Neural cell (in vitro differentiated cells): ENCODE data around the gene TECPR1. TPM values are rescaled to one million over a fixed set of nuclear protein-coding genes. Genes with fewer than 3 reads are reported as not detected.

Experiments
- H2AFZ ChIP-seq: fragments of 200-600, 300-800 bp; sonication (generic), shearing (Covaris generic); 2 replicates; pipeline ENCODE4 v1.6.0; 2014; ENCODE audit warnings: low read depth, mild to moderate bottlenecking, antibody characterized with exemption, low read length, moderate library complexity
- H3F3A ChIP-seq: fragments of 200-600 bp; shearing (Covaris generic); 2 replicates; pipeline ENCODE4 v1.6.1; 2016; ENCODE audit warnings: mild to moderate bottlenecking, moderate library complexity, mixed read lengths, antibody characterized with exemption, low read length; ENCODE audit not compliant: insufficient read depth, poor library complexity, severe bottlenecking
- H3K27ac ChIP-seq: fragments of 200-600, 300-800 bp; sonication (generic), shearing (Covaris generic); 2 replicates; pipeline ENCODE4 v1.5.1; 2014; ENCODE audit warnings: mild to moderate bottlenecking, low read length, moderate library complexity
- H3K27me3 ChIP-seq: fragments of 300-800, 200-600 bp; sonication (generic), shearing (Covaris generic); 2 replicates; pipeline ENCODE4 v1.6.0; 2014; ENCODE audit warnings: mild to moderate bottlenecking, low read depth, low read length, moderate library complexity; ENCODE audit not compliant: insufficient read depth
- H3K36me3 ChIP-seq: fragments of 300-800, 200-600 bp; sonication (generic), shearing (Covaris generic); 2 replicates; pipeline ENCODE4 v1.5.1; 2014; ENCODE audit warnings: mild to moderate bottlenecking, antibody characterized with exemption, low read length, moderate library complexity; ENCODE audit not compliant: insufficient read depth
- H3K4me2 ChIP-seq: fragments of 300-800, 200-600 bp; sonication (generic), shearing (Covaris generic); 2 replicates; pipeline ENCODE4 v1.6.0; 2014; ENCODE audit warnings: mild to moderate bottlenecking, low read length
- H3K4me3 ChIP-seq: fragments of 300-800, 200-600 bp; sonication (generic), shearing (Covaris generic); 2 replicates; pipeline ENCODE4 v1.5.1; 2014; ENCODE audit warnings: mild to moderate bottlenecking, low read length, moderate library complexity
- H3K79me2 ChIP-seq: fragments of 200-600 bp; shearing (Covaris generic); replicated peaks from 2 replicates; pipeline ENCODE4 v1.6.0; 2014; ENCODE audit warnings: mild to moderate bottlenecking, low read length, moderate library complexity; ENCODE audit not compliant: insufficient read depth
- H3K9ac ChIP-seq: fragments of 300-800, 200-600 bp; sonication (generic), shearing (Covaris generic); 2 replicates; pipeline ENCODE4 v1.6.1; 2016; ENCODE audit warnings: mild to moderate bottlenecking, low read length, mixed read lengths
- H3K9me2 ChIP-seq: fragments of 200-600 bp; shearing (Covaris generic); 2 replicates; pipeline ENCODE4 v1.6.1; 2016; ENCODE audit warnings: mild to moderate bottlenecking, low read length, mixed read lengths; ENCODE audit not compliant: insufficient read depth
- H3K9me3 ChIP-seq: fragments of 200-600, 300-800 bp; sonication (generic), shearing (Covaris generic); 2 replicates; pipeline ENCODE4 v1.6.1; 2016; ENCODE audit warnings: mild to moderate bottlenecking, mixed run types, low read length, moderate library complexity, mixed read lengths
- H4K20me1 ChIP-seq: fragments of 200-600 bp; shearing (Covaris generic); 2 replicates; pipeline ENCODE4 v1.6.1; 2016; ENCODE audit warnings: mild to moderate bottlenecking, mixed run types; ENCODE audit not compliant: insufficient read depth
- CTCF ChIP-seq: fragments of 450-650 bp; IDR thresholded peaks from 2 replicates; pipeline ENCODE4 v1.5.1; 2014; ENCODE audit warnings: antibody characterized with exemption, mild to moderate bottlenecking, moderate library complexity; ENCODE audit not compliant: poor library complexity, severe bottlenecking
- EP300 ChIP-seq: fragments of 450-650 bp; conservative IDR thresholded peaks from 2 replicates; pipeline ENCODE4 v1.6.1; 2014; ENCODE audit warnings: antibody characterized with exemption, mild to moderate bottlenecking, moderate library complexity; ENCODE audit not compliant: poor library complexity, severe bottlenecking
- EZH2 ChIP-seq: fragments of 200-600, 300-800 bp; shearing (Covaris generic), sonication (generic); IDR thresholded peaks from 2 replicates; pipeline ENCODE4 v1.6.1; 2014; ENCODE audit warnings: antibody characterized with exemption, low read length, borderline replicate concordance, mild to moderate bottlenecking; ENCODE audit not compliant: insufficient read depth, poor library complexity, severe bottlenecking
- MXI1 ChIP-seq: fragments of 450-650 bp; conservative IDR thresholded peaks from 2 replicates; pipeline ENCODE4 v1.6.1; 2014; ENCODE audit warnings: antibody characterized with exemption, mild to moderate bottlenecking; ENCODE audit not compliant: poor library complexity, severe bottlenecking
- POLR2AphosphoS5 ChIP-seq: IDR thresholded peaks from 2 replicates; pipeline ENCODE4 v1.6.1; 2012
- RAD21 ChIP-seq: fragments of 450-650 bp; conservative IDR thresholded peaks from 2 replicates; pipeline ENCODE4 v1.6.1; 2014; ENCODE audit warnings: antibody characterized with exemption, mild to moderate bottlenecking, moderate library complexity
- REST ChIP-seq: IDR thresholded peaks from 2 replicates; pipeline ENCODE4 v1.6.1; 2012; ENCODE audit warnings: borderline replicate concordance
- SMC3 ChIP-seq: fragments of 450-650 bp; conservative IDR thresholded peaks from 2 replicates; pipeline ENCODE4 v1.6.1; 2014; ENCODE audit warnings: antibody characterized with exemption, mild to moderate bottlenecking, moderate library complexity; ENCODE audit not compliant: poor library complexity
- TAF1 ChIP-seq: IDR thresholded peaks from 2 replicates; pipeline ENCODE4 v1.6.1; 2012; ENCODE audit warnings: low read depth
- polyA plus RNA-seq: library from polyadenylated mRNA; depleted of rRNA; stranded (reverse); fragments of >200 nt; gene quantifications from 2 replicates; pipeline ENCODE4 v1.2.3, GENCODE V29; 2014

Gene TECPR1
- polyA plus RNA-seq, 1 donor from 2014 or later = 46.6 TPM

- Histone ChIP-seq H3K27ac (no peak overlapping the region), H3F3A (no peaks in the 10 kb centered on the region), H3K9me3 (no peaks in the 10 kb centered on the region), H2AFZ (no peak overlapping the region), H3K27me3 (no peaks in the 10 kb centered on the region), H3K4me3 (no peak overlapping the region), H4K20me1 (no peaks in the 10 kb centered on the region), H3K9me2 (no peaks in the 10 kb centered on the region), H3K4me2 (no peak overlapping the region), H3K36me3 (peaks cover 9% of the 10 kb centered on the region), H3K79me2 (no peaks in the 10 kb centered on the region), H3K9ac (no peak overlapping the region)
- TF ChIP-seq REST (no peak), SMC3 (no peak), EP300 (no peak), CTCF (no peak), RAD21 (no peak), MXI1 (no peak), POLR2AphosphoS5 (no peak), EZH2 (no peak), TAF1 (no peak)
Measured at GRCh38 chr7:98175260-98175940, 76.6 kb downstream of the TECPR1 start.

GRCh38 chr7:98174334-98175259, 77.4 kb downstream of the TECPR1 start:
- H3K4me2 ChIP-seq = no peak overlapping the region
- H3K9me3 ChIP-seq = no peaks in the 10 kb centered on the region
- H3K79me2 ChIP-seq = no peaks in the 10 kb centered on the region
- no peaks in the 10 kb centered on the region for H3F3A ChIP-seq
- H3K9me2 ChIP-seq = no peaks in the 10 kb centered on the region
- no peaks in the 10 kb centered on the region for H3K27me3 ChIP-seq
- H3K4me3 ChIP-seq = no peak overlapping the region
- no peak overlapping the region for H2AFZ ChIP-seq
- H3K36me3 ChIP-seq = peaks cover 9% of the 10 kb centered on the region
- no peak overlapping the region for H3K9ac ChIP-seq
- H3K27ac ChIP-seq = no peak overlapping the region
- no peaks in the 10 kb centered on the region for H4K20me1 ChIP-seq
- no peak for TF ChIP-seq POLR2AphosphoS5
- TF ChIP-seq MXI1 = no peak
- no peak for TF ChIP-seq REST
- no peak for TF ChIP-seq TAF1
- no peak for TF ChIP-seq CTCF
- TF ChIP-seq RAD21 = no peak
- no peak for TF ChIP-seq EP300
- TF ChIP-seq SMC3 = no peak
- TF ChIP-seq EZH2 = no peak
